Measurements from ENCODE around the gene PTPN1. TPM values are rescaled to one million over a fixed set of nuclear protein-coding genes. Genes with fewer than 3 reads are reported as not detected.

PTPN1 gene
- total and polyA plus RNA-seq, 2 of the 4 experiments (the other 2 are of a cell fraction), result 31.7 to 37.4 TPM

- ATAC-seq (ENCODE audit: low read depth) (no peak), DNase-seq (no peak)
- peaks cover 4 to 48% of the 10 kb centered on the region in 2 experiments; a peak in 3 of 4 replicates for H3K79me1 ChIP-seq (ENCODE audit: low read depth in 1 of 2, low read length in 2 of 2)
- no peak overlapping the region for H3K4me2 ChIP-seq (ENCODE audit: low read depth, low read length)
- peak overlapping the region; percentile 51; the same call in 1 of the 2 replicates for H3K4ac ChIP-seq (ENCODE audit: low read depth, low read length)
- no peak overlapping the region for H3K18ac ChIP-seq (ENCODE audit: low read depth, low read length)
- no peak overlapping the region for H3K4me3 ChIP-seq (ENCODE audit: insufficient read depth, low read depth, low read length)
- H3K9me1 ChIP-seq (ENCODE audit: insufficient read depth, low read length), result peaks cover 15% of the 10 kb centered on the region
- CTCF ChIA-PET, result no interaction called here
- dilution Hi-C loops (cut with HindIII; ENCODE audit: low sequenced_read_pairs, unreplicated experiment), result no loop called here
- WGBS, 2 experiments (ENCODE audit: extremely low coverage in 2 of 2, insufficient read length in 1 of 2), result 100% methylated on average over 1 of the region's 10 CpGs; no CpG with 5 or more reads in 1 of the 2 experiments
- no peak overlapping the region for H3K56ac ChIP-seq (ENCODE audit: extremely low read depth, insufficient read depth, low read length)
- H3K27ac ChIP-seq (ENCODE audit: insufficient read depth, low read length), result no peak overlapping the region
- H3K23ac ChIP-seq (ENCODE audit: low read depth, low read length), result no peak overlapping the region
- no peak overlapping the region for H4K5ac ChIP-seq (ENCODE audit: low read depth, low read length)
- H2AK5ac ChIP-seq (ENCODE audit: low read depth, low read length), result peak overlapping the region; percentile 35; the same call in 1 of the 2 replicates
- H3K36me3 ChIP-seq (ENCODE audit: control insufficient read depth, insufficient read depth, low read length), result no peaks in the 10 kb centered on the region
- peak overlapping the region in 1 of 2 experiments; percentile 38; a peak in 1 of 4 replicates for H4K8ac ChIP-seq (ENCODE audit: low read depth in 2 of 2, low read length in 2 of 2)
- H3K4me1 ChIP-seq (ENCODE audit: control insufficient read depth, insufficient read depth, low read length), result peaks cover 21% of the 10 kb centered on the region
- in situ Hi-C loops (cut with MboI; ENCODE audit: low sequenced_read_pairs), result loop anchor here (5.0 kb wide), 1 partner anchor 109 kb away; no protein-coding TSS in a partner anchor
- H3K14ac ChIP-seq (replicated peaks; ENCODE audit: low read depth, low read length), result 0 out of 2 replicates have a peak overlapping the region, but pooled peaks have one; percentile 7
- H2AFZ ChIP-seq (replicated peaks; ENCODE audit: low read length, poor library complexity), result no peak overlapping the region
- H2AK9ac ChIP-seq (replicated peaks; ENCODE audit: low read depth, low read length, poor library complexity), result peak overlapping the region; percentile 7
- H2BK20ac ChIP-seq (ENCODE audit: low read depth, low read length), result no peak overlapping the region
- no peaks in the 10 kb centered on the region for H3K27me3 ChIP-seq (ENCODE audit: control insufficient read depth, insufficient read depth, low read length)
- H2BK5ac ChIP-seq (ENCODE audit: low read depth, low read length, poor library complexity, severe bottlenecking), result no peak overlapping the region
- H4K91ac ChIP-seq (ENCODE audit: insufficient read depth, low read depth, low read length), result peak overlapping the region; percentile 51; the same call in 1 of the 2 replicates
- no peak for TF ChIP-seq FOS (IDR thresholded peaks at IDR 0.05; ENCODE audit: low read depth, low read length)
- TF ChIP-seq MAZ (IDR thresholded peaks at IDR 0.05; ENCODE audit: borderline replicate concordance, low read depth, low read length), result no peak
- TF ChIP-seq NFE2L2 (IDR thresholded peaks at IDR 0.05; ENCODE audit: low read depth, low read length), result no peak
- no peak for TF ChIP-seq CTCF (conservative IDR thresholded peaks at IDR 0.05; ENCODE audit: low read depth, low read length)
- TF ChIP-seq MXI1 (IDR thresholded peaks at IDR 0.05; ENCODE audit: borderline replicate concordance, low read depth, low read length), result no peak
- no peak for TF ChIP-seq SMC3 (IDR thresholded peaks at IDR 0.05; ENCODE audit: low read depth, low read length)
- no peak for TF ChIP-seq CEBPB (IDR thresholded peaks at IDR 0.05; ENCODE audit: low read depth, low read length)
- H4K20me1 ChIP-seq (ENCODE audit: insufficient read depth, low read length), result no peaks in the 10 kb centered on the region
- POLR2A ChIA-PET (ENCODE audit: unreplicated experiment), result no interaction called here
- intact Hi-C loops (cut with micrococcal nuclease), result no loop called here
- peak overlapping the region; percentile 20; the same call in 1 of the 2 replicates for H2BK120ac ChIP-seq (ENCODE audit: low read depth, low read length)
- no TSS peak for BruUV-seq (replicated peaks)
- no peak overlapping the region for H3K9ac ChIP-seq (ENCODE audit: low read depth, low read length)
- H3K9me3 ChIP-seq (ENCODE audit: control insufficient read depth, insufficient read depth, low read length), result no peaks in the 10 kb centered on the region
- H2BK15ac ChIP-seq (ENCODE audit: low read depth, low read length), result peak overlapping the region; percentile 70; the same call in 1 of the 3 replicates
Observed at GRCh38 chr20:50633361-50633760, 123.2 kb downstream of the PTPN1 start.
